ENCODE measurements around the gene AHCYL2. TPM values are rescaled to one million over a fixed set of nuclear protein-coding genes. Genes with fewer than 3 reads are reported as not detected.

The AHCYL2 gene
- total and polyA plus RNA-seq, 4 experiments from 2014 or later, result 8.6 to 16.5 (median 12.1) TPM

- H3K27ac Mint-ChIP-seq, result no peak overlapping the region
- Histone ChIP-seq H3K9me3 (ENCODE audit: control insufficient read depth in 1 of 2, low read length in 2 of 2) (no peaks in the 10 kb centered on the region), H3K4me1 (ENCODE audit: insufficient read depth, low read length) (peaks cover 20% of the 10 kb centered on the region), H3K4me3 (ENCODE audit: low read length in 2 of 2) (no peak overlapping the region), H3K27me3 (ENCODE audit: insufficient read depth, low read length) (no peaks in the 10 kb centered on the region), H3K27ac (ENCODE audit: low read depth, low read length) (no peak overlapping the region), H3K36me3 (ENCODE audit: insufficient read depth, low read length) (no peaks in the 10 kb centered on the region)
- peaks cover 24 to 42% (median 28%) of the 10 kb centered on the region in 4 donors for H3K4me1 Mint-ChIP-seq
- no peak for DNase-seq
- intact Hi-C loops (cut with micrococcal nuclease), result no loop called here
- peaks cover 0 to 1% (median 0%) of the 10 kb centered on the region in 8 donors for H3K9me3 Mint-ChIP-seq
- CTCF ChIA-PET (ENCODE audit: partially characterized antibody), result no interaction called here
- POLR2A ChIA-PET (ENCODE audit: partially characterized antibody), result interaction anchor here (0.9 to 1.3 kb wide), 2 partner anchors 10 kb away, joined by 3 read pairs; no protein-coding TSS in a partner anchor
- no peaks in the 10 kb centered on the region for H3K27me3 Mint-ChIP-seq
- no peak overlapping the region for H3K4me3 Mint-ChIP-seq
- peaks cover 0 to 7% of the 10 kb centered on the region in 2 donors for H3K36me3 Mint-ChIP-seq
Observed at GRCh38 chr7:129228633-129229032, 3.8 kb downstream of the AHCYL2 start.

DNA sequence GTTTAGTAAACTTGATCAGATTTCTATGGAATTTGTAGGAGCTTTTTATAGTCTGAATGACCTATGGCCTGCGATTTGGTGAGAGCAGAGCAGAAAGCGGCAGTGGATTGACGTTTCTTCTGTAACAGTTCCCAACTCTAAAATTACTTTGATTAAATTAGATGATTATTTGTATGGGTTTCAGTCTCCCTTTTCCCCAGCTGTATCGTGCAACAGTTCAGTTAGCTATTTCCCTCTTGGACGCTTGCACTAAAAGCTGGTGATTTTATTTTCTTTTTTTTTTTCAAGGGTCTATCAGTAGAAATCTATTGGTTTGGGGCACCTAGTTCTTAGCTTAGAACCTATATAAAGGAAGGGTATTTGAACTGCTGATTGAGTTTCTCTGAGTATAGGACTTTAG lies 6.8 kb downstream of the AHCYL2 start:
- peaks cover 3% of the 10 kb centered on the region in 2 donors for H3K36me3 Mint-ChIP-seq
- H3K4me3 ChIP-seq (ENCODE audit: low read length in 2 of 2), result no peak overlapping the region
- H3K27me3 ChIP-seq (ENCODE audit: insufficient read depth, low read length), result no peaks in the 10 kb centered on the region
- no peaks in the 10 kb centered on the region for H3K9me3 Mint-ChIP-seq
- CTCF ChIA-PET (ENCODE audit: partially characterized antibody), result interaction anchor here (1.0 to 8.3 kb wide), 4 partner anchors 11 to 66 kb away, joined by 4 to 95 read pairs (median 7); no protein-coding TSS in a partner anchor
- H3K4me1 Mint-ChIP-seq, result peaks cover 16 to 24% (median 21%) of the 10 kb centered on the region in 4 donors
- no peaks in the 10 kb centered on the region for H3K36me3 ChIP-seq (ENCODE audit: insufficient read depth, low read length)
- no peak overlapping the region for H3K27ac ChIP-seq (ENCODE audit: low read depth, low read length)
- POLR2A ChIA-PET (ENCODE audit: partially characterized antibody), result no interaction called here
- no peak for DNase-seq
- no peak overlapping the region for H3K4me3 Mint-ChIP-seq
- H3K27ac Mint-ChIP-seq, result no peak overlapping the region
- peaks cover 2% of the 10 kb centered on the region for H3K4me1 ChIP-seq (ENCODE audit: insufficient read depth, low read length)
- intact Hi-C loops (cut with micrococcal nuclease), result no loop called here
- no peaks in the 10 kb centered on the region for H3K9me3 ChIP-seq (ENCODE audit: control insufficient read depth in 1 of 2, low read length in 2 of 2)
- H3K27me3 Mint-ChIP-seq, result no peaks in the 10 kb centered on the region

DNA sequence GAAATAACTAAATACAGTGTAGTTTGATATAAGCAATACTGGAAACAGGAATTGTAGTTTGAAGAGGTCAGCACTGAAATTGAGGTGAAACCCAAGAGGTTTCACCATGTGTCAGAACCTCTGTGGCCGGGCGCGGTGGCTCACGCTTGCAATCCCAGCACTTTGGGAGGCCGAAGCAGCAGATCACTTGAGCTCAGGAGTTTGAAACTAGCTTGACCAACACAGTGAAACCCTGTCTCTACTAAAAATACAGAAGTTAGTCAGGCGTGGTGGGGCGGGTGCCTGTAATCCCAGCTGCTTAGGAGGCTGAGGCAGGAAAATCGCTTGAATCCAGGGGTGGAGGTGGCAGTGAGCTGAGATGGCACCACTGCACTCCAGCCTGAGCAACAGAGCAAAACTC lies 13.7 kb downstream of the AHCYL2 start:
- Mint-ChIP-seq H3K27me3 (no peaks in the 10 kb centered on the region), H3K36me3 (peaks cover 3 to 10% of the 10 kb centered on the region in 2 donors), H3K27ac (no peak overlapping the region), H3K4me3 (no peak overlapping the region), H3K4me1 (peaks cover 17 to 25% (median 19%) of the 10 kb centered on the region in 4 donors), H3K9me3 (no peaks in the 10 kb centered on the region)
- POLR2A ChIA-PET (ENCODE audit: partially characterized antibody), result interaction anchor here (0.6 to 2.4 kb wide), 3 partner anchors 10 to 18 kb away, joined by 3 to 5 read pairs (median 4); partner anchors contain the start of gene AHCYL2
- DNase-seq, result no peak
- H3K9me3 ChIP-seq (ENCODE audit: control insufficient read depth in 1 of 2, low read length in 2 of 2), result no peaks in the 10 kb centered on the region
- H3K4me1 ChIP-seq (ENCODE audit: insufficient read depth, low read length), result no peaks in the 10 kb centered on the region
- CTCF ChIA-PET (ENCODE audit: partially characterized antibody), result interaction anchor here (0.9 to 2.1 kb wide), 6 partner anchors 13 to 75 kb away, joined by 3 to 16 read pairs (median 4); no protein-coding TSS in a partner anchor
- no peaks in the 10 kb centered on the region for H3K27me3 ChIP-seq (ENCODE audit: insufficient read depth, low read length)
- H3K36me3 ChIP-seq (ENCODE audit: insufficient read depth, low read length), result no peaks in the 10 kb centered on the region
- H3K27ac ChIP-seq (ENCODE audit: low read depth, low read length), result no peak overlapping the region
- no peak overlapping the region for H3K4me3 ChIP-seq (ENCODE audit: low read length in 2 of 2)
- intact Hi-C loops (cut with micrococcal nuclease), result no loop called here

- Mint-ChIP-seq H3K4me1 (peaks cover 13 to 19% (median 14%) of the 10 kb centered on the region in 4 donors), H3K9me3 (peaks cover 0 to 4% (median 0%) of the 10 kb centered on the region in 8 donors), H3K4me3 (no peak overlapping the region), H3K36me3 (peaks cover 2 to 19% of the 10 kb centered on the region in 2 donors), H3K27ac (peak overlapping the region in 2 of 7 donors; percentile 3 to 29), H3K27me3 (no peaks in the 10 kb centered on the region)
- no peak for DNase-seq
- Histone ChIP-seq H3K9me3 (ENCODE audit: control insufficient read depth in 1 of 2, low read length in 2 of 2) (no peaks in the 10 kb centered on the region), H3K27ac (ENCODE audit: low read depth, low read length) (no peak overlapping the region), H3K36me3 (ENCODE audit: insufficient read depth, low read length) (no peaks in the 10 kb centered on the region), H3K4me1 (ENCODE audit: insufficient read depth, low read length) (no peaks in the 10 kb centered on the region), H3K27me3 (ENCODE audit: insufficient read depth, low read length) (no peaks in the 10 kb centered on the region), H3K4me3 (ENCODE audit: low read length in 2 of 2) (no peak overlapping the region)
- POLR2A ChIA-PET (ENCODE audit: partially characterized antibody), result no interaction called here
- CTCF ChIA-PET (ENCODE audit: partially characterized antibody), result interaction anchor here (1.6 kb wide), 1 partner anchor 22 kb away, joined by 4 read pairs; no protein-coding TSS in a partner anchor
- intact Hi-C loops (cut with micrococcal nuclease), result no loop called here
Observed at GRCh38 chr7:129240119-129240820, 15.4 kb downstream of the AHCYL2 start.

GRCh38 chr7:129244220-129244619 lies 19.4 kb downstream of the AHCYL2 start:
- Histone ChIP-seq H3K36me3 (ENCODE audit: insufficient read depth, low read length) (no peaks in the 10 kb centered on the region), H3K4me3 (ENCODE audit: low read length in 2 of 2) (no peak overlapping the region), H3K4me1 (ENCODE audit: insufficient read depth, low read length) (no peaks in the 10 kb centered on the region), H3K9me3 (ENCODE audit: control insufficient read depth in 1 of 2, low read length in 2 of 2) (no peaks in the 10 kb centered on the region), H3K27me3 (ENCODE audit: insufficient read depth, low read length) (no peaks in the 10 kb centered on the region), H3K27ac (ENCODE audit: low read depth, low read length) (no peak overlapping the region)
- Mint-ChIP-seq H3K4me3 (no peak overlapping the region), H3K27me3 (no peaks in the 10 kb centered on the region), H3K4me1 (peaks cover 10 to 21% (median 16%) of the 10 kb centered on the region in 4 donors), H3K9me3 (peaks cover 0 to 4% (median 0%) of the 10 kb centered on the region in 8 donors), H3K27ac (no peak overlapping the region), H3K36me3 (peaks cover 5 to 21% of the 10 kb centered on the region in 2 donors)
- ChIA-PET CTCF (ENCODE audit: partially characterized antibody) (no interaction called here), POLR2A (ENCODE audit: partially characterized antibody) (no interaction called here)
- intact Hi-C loops (cut with micrococcal nuclease), result no loop called here
- no peak for DNase-seq

- POLR2A ChIA-PET (ENCODE audit: partially characterized antibody), result interaction anchor here (0.7 kb wide), 1 partner anchor 20 kb away, joined by 3 read pairs; no protein-coding TSS in a partner anchor
- Histone ChIP-seq H3K4me1 (ENCODE audit: insufficient read depth, low read length) (no peaks in the 10 kb centered on the region), H3K27me3 (ENCODE audit: insufficient read depth, low read length) (no peaks in the 10 kb centered on the region), H3K4me3 (ENCODE audit: low read length in 2 of 2) (no peak overlapping the region), H3K9me3 (ENCODE audit: control insufficient read depth in 1 of 2, low read length in 2 of 2) (no peaks in the 10 kb centered on the region), H3K27ac (ENCODE audit: low read depth, low read length) (no peak overlapping the region), H3K36me3 (ENCODE audit: insufficient read depth, low read length) (no peaks in the 10 kb centered on the region)
- Mint-ChIP-seq H3K4me1 (peaks cover 1 to 14% (median 9%) of the 10 kb centered on the region in 4 donors), H3K27ac (no peak overlapping the region), H3K27me3 (no peaks in the 10 kb centered on the region), H3K4me3 (no peak overlapping the region), H3K36me3 (peaks cover 5 to 21% of the 10 kb centered on the region in 2 donors), H3K9me3 (peaks cover 0 to 4% (median 0%) of the 10 kb centered on the region in 8 donors)
- CTCF ChIA-PET (ENCODE audit: partially characterized antibody), result no interaction called here
- intact Hi-C loops (cut with micrococcal nuclease), result no loop called here
- no peak for DNase-seq
Observed at GRCh38 chr7:129245533-129245932, 20.7 kb downstream of the AHCYL2 start.

GRCh38 chr7:129247087-129247486 lies 22.3 kb downstream of the AHCYL2 start:
- Mint-ChIP-seq H3K36me3 (peaks cover 5 to 21% of the 10 kb centered on the region in 2 donors), H3K4me3 (no peak overlapping the region), H3K27me3 (no peaks in the 10 kb centered on the region), H3K4me1 (peaks cover 0 to 13% (median 9%) of the 10 kb centered on the region in 4 donors), H3K27ac (no peak overlapping the region), H3K9me3 (peaks cover 0 to 4% (median 0%) of the 10 kb centered on the region in 8 donors)
- Histone ChIP-seq H3K4me1 (ENCODE audit: insufficient read depth, low read length) (no peaks in the 10 kb centered on the region), H3K9me3 (ENCODE audit: control insufficient read depth in 1 of 2, low read length in 2 of 2) (no peaks in the 10 kb centered on the region), H3K4me3 (ENCODE audit: low read length in 2 of 2) (no peak overlapping the region), H3K27ac (ENCODE audit: low read depth, low read length) (no peak overlapping the region), H3K27me3 (ENCODE audit: insufficient read depth, low read length) (no peaks in the 10 kb centered on the region), H3K36me3 (ENCODE audit: insufficient read depth, low read length) (no peaks in the 10 kb centered on the region)
- ChIA-PET POLR2A (ENCODE audit: partially characterized antibody) (interaction anchor here (1.1 kb wide), 1 partner anchor 23 kb away, joined by 5 read pairs; the partner anchor contains the start of gene AHCYL2), CTCF (ENCODE audit: partially characterized antibody) (interaction anchor here (0.6 to 1.5 kb wide), 2 partner anchors 11 to 24 kb away, joined by 3 to 8 read pairs; no protein-coding TSS in a partner anchor)
- no peak for DNase-seq
- intact Hi-C loops (cut with micrococcal nuclease), result no loop called here
